ENCODE measurements around the gene VWA5B1.

VWA5B1 gene

GRCh38 chr1:20322081-20322824 is 31.6 kb downstream of the VWA5B1 start:
- no peaks in the 10 kb centered on the region for H3K27me3 ChIP-seq (ENCODE audit: low read depth, low read length)
- H3K27ac ChIP-seq (ENCODE audit: low read length) = peak overlapping the region; percentile 74
- peak overlapping the region; percentile 77 for H3K4me2 ChIP-seq (ENCODE audit: low read length)
- H3K4me3 ChIP-seq (ENCODE audit: low read length) = peak overlapping the region; percentile 53
- TF ChIP-seq, protein P1, sequence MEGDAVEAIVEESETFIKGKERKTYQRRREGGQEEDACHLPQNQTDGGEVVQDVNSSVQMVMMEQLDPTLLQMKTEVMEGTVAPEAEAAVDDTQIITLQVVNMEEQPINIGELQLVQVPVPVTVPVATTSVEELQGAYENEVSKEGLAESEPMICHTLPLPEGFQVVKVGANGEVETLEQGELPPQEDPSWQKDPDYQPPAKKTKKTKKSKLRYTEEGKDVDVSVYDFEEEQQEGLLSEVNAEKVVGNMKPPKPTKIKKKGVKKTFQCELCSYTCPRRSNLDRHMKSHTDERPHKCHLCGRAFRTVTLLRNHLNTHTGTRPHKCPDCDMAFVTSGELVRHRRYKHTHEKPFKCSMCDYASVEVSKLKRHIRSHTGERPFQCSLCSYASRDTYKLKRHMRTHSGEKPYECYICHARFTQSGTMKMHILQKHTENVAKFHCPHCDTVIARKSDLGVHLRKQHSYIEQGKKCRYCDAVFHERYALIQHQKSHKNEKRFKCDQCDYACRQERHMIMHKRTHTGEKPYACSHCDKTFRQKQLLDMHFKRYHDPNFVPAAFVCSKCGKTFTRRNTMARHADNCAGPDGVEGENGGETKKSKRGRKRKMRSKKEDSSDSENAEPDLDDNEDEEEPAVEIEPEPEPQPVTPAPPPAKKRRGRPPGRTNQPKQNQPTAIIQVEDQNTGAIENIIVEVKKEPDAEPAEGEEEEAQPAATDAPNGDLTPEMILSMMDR (IDR thresholded peaks at IDR 0.05; ENCODE audit: low read depth, low read length) = no peak
- no peak for TF ChIP-seq EZH2phosphoT487 (IDR thresholded peaks at IDR 0.05; ENCODE audit: low read depth)
- H3K9me3 ChIP-seq (ENCODE audit: insufficient read depth, low read length) = no peaks in the 10 kb centered on the region
- no peaks in the 10 kb centered on the region for H3K79me2 ChIP-seq (ENCODE audit: low read length)
- no peaks in the 10 kb centered on the region for H3K36me3 ChIP-seq (replicated peaks; ENCODE audit: low read depth, low read length)
- peaks cover 39% of the 10 kb centered on the region for H3K4me1 ChIP-seq (ENCODE audit: low read length)
- H2AFZ ChIP-seq (ENCODE audit: low read depth, low read length) = peak overlapping the region; percentile 76
- H4K20me1 ChIP-seq (ENCODE audit: insufficient read depth, low read length) = no peaks in the 10 kb centered on the region
- H3K9ac ChIP-seq (ENCODE audit: low read length) = peak overlapping the region; percentile 62

GRCh38 chr1:20322825-20323612 is 32.3 kb downstream of the VWA5B1 start:
- TF ChIP-seq, protein P1 (IDR thresholded peaks at IDR 0.05; ENCODE audit: low read depth, low read length) = no peak
- H3K4me3 ChIP-seq (ENCODE audit: low read length) = no peak overlapping the region
- H3K36me3 ChIP-seq (replicated peaks; ENCODE audit: low read depth, low read length) = no peaks in the 10 kb centered on the region
- no peaks in the 10 kb centered on the region for H3K9me3 ChIP-seq (ENCODE audit: insufficient read depth, low read length)
- peak overlapping the region; percentile 74; the same call in 1 of the 2 replicates for H3K27ac ChIP-seq (ENCODE audit: low read length)
- H2AFZ ChIP-seq (ENCODE audit: low read depth, low read length) = 0 out of 2 replicates have a peak overlapping the region, but pooled peaks have one; percentile 39
- peaks cover 39% of the 10 kb centered on the region for H3K4me1 ChIP-seq (ENCODE audit: low read length)
- no peaks in the 10 kb centered on the region for H3K27me3 ChIP-seq (ENCODE audit: low read depth, low read length)
- peak overlapping the region; percentile 77 for H3K4me2 ChIP-seq (ENCODE audit: low read length)
- peak overlapping the region; percentile 62; the same call in 1 of the 2 replicates for H3K9ac ChIP-seq (ENCODE audit: low read length)
- no peaks in the 10 kb centered on the region for H4K20me1 ChIP-seq (ENCODE audit: insufficient read depth, low read length)
- H3K79me2 ChIP-seq (ENCODE audit: low read length) = no peaks in the 10 kb centered on the region

DNA sequence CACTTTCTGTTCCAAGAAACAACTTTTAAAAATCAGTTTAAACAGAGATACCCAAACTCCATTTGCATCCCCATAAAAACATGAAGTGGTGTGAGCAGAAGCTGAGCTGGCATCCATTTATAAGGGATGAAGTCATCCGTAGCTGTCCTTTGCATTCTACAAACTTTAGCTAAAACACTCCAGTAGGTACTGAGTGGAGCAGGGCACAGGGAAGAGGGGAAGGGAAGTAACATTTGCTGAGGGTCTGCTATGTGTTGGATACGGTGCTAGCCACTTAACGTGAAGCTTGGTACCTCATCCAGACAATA is 32.9 kb downstream of the VWA5B1 start:
- Histone ChIP-seq H3K4me1 (ENCODE audit: low read length) (peaks cover 39% of the 10 kb centered on the region), H3K27ac (ENCODE audit: low read length) (no peak overlapping the region), H4K20me1 (ENCODE audit: insufficient read depth, low read length) (no peaks in the 10 kb centered on the region), H3K9ac (ENCODE audit: low read length) (no peak overlapping the region), H3K9me3 (ENCODE audit: insufficient read depth, low read length) (no peaks in the 10 kb centered on the region), H2AFZ (ENCODE audit: low read depth, low read length) (no peak overlapping the region), H3K27me3 (ENCODE audit: low read depth, low read length) (peaks cover 3% of the 10 kb centered on the region; the same call in 1 of the 2 replicates), H3K36me3 (replicated peaks; ENCODE audit: low read depth, low read length) (no peaks in the 10 kb centered on the region), H3K4me3 (ENCODE audit: low read length) (no peak overlapping the region), H3K79me2 (ENCODE audit: low read length) (no peaks in the 10 kb centered on the region), H3K4me2 (ENCODE audit: low read length) (no peak overlapping the region)
- TF ChIP-seq, protein P1 (IDR thresholded peaks at IDR 0.05; ENCODE audit: low read depth, low read length) = no peak
- TF ChIP-seq EZH2phosphoT487 (IDR thresholded peaks at IDR 0.05; ENCODE audit: low read depth) = no peak

DNA sequence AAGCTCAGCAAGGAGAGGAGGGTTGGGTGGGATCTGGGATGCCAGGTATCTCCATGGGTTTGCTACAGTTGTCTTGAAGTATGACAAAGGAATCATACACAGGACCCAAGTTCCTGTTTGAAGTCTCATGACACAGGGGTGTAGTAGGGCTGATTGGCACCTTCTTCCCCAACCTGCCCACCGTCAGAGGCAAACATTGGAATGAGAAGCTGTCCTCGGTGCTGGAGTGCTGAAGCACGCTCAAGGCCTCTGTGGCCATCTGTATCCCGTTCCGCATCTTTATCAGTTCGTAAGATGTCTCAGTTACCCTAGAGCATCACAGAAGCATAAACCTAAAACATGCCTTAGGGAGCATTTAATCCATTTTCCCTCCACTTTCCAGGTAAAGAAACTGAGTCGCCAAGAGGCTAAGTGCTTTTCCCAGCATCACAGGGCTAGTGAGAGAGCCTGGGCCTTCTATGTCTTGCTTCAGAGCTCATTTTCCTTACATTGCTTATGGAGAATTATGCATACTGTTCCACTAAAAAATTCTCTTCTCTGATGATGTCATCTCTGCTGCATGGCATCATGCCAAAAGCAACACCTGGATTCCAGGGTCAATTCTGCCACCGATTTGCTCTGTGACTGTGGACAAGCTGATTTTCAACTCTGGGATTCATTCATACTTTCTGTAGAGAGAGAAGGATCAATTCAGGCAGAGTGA is 34.2 kb downstream of the VWA5B1 start:
- Histone ChIP-seq H3K4me1 (ENCODE audit: low read length) (peaks cover 39% of the 10 kb centered on the region), H3K27me3 (ENCODE audit: low read depth, low read length) (peaks cover 3% of the 10 kb centered on the region; the same call in 1 of the 2 replicates), H3K36me3 (replicated peaks; ENCODE audit: low read depth, low read length) (no peaks in the 10 kb centered on the region), H3K4me2 (ENCODE audit: low read length) (no peak overlapping the region), H3K4me3 (ENCODE audit: low read length) (no peak overlapping the region), H2AFZ (ENCODE audit: low read depth, low read length) (no peak overlapping the region), H3K9ac (ENCODE audit: low read length) (no peak overlapping the region), H4K20me1 (ENCODE audit: insufficient read depth, low read length) (no peaks in the 10 kb centered on the region), H3K9me3 (ENCODE audit: insufficient read depth, low read length) (no peaks in the 10 kb centered on the region), H3K27ac (ENCODE audit: low read length) (no peak overlapping the region), H3K79me2 (ENCODE audit: low read length) (no peaks in the 10 kb centered on the region)
- no peak for TF ChIP-seq EZH2phosphoT487 (IDR thresholded peaks at IDR 0.05; ENCODE audit: low read depth)
- TF ChIP-seq, protein P1 (IDR thresholded peaks at IDR 0.05; ENCODE audit: low read depth, low read length) = no peak
